HG03432 (cell line): ENCODE data around the gene TMEM117.
"Not testable (repeated sequence)": the region's sequence is repeated elsewhere in the genome, so short reads cannot be mapped to it uniquely, and the experiment has no call there.

Experiments
- ATAC-seq: cut with Tn5 transposase; IDR thresholded peaks from one replicate; pipeline ENCODE4 v1.9.1; 2021; ENCODE audit warnings: mild to moderate bottlenecking, moderate library complexity; ENCODE audit not compliant: unreplicated experiment

Gene TMEM117

GRCh38 chr12:43836475-43836989 lies 651 bp downstream of the TMEM117 start:
- peak; percentile 27 for ATAC-seq

DNA sequence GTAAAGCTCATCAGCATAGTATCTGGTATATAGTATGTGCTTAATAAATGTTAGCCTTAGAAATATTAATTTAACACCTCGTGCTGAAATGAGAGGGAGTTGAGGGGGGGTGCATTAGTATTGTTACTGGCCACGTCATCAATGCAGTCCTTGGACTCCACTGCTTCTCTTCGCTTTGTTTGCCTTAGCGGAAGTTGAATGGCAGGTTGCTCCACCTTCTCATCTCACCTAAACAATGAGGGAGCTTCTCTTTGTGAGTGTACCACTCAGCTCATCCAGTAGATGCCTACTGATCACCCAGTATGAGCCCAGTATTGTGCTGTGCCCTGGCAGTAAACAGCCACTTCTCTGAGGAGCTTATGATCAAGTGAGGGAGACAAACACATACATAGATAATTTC lies 4.5 kb downstream of the TMEM117 start:
- no peak for ATAC-seq

DNA sequence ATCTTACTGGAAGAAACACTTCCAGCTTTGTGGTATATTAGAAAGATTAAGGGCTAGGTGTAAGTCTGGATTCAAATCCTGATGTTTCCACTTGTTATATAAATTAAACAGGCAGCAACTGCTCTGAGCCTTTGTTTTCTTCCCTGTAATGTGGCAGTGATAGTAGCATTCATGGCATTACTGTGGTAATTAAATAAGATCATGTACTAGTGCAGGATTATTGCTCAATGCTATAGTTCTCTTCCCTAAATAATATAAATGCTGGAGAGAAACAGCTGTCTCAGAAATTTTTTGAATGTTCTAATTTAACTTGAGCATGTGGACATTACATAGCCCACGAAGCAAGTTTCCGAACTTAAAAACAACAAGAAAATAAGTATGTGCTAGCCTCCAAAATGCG lies 5.4 kb downstream of the TMEM117 start:
- no peak for ATAC-seq

GRCh38 chr12:43842259-43842658 lies 6.4 kb downstream of the TMEM117 start:
- ATAC-seq: no peak

GRCh38 chr12:43847425-43848225 lies 11.7 kb downstream of the TMEM117 start:
- not testable (repeated sequence) for ATAC-seq

GRCh38 chr12:43848226-43848507 lies 12.3 kb downstream of the TMEM117 start:
- ATAC-seq: no peak

GRCh38 chr12:43848786-43849185 lies 12.9 kb downstream of the TMEM117 start:
- ATAC-seq: no peak

- no peak for ATAC-seq
Measured at GRCh38 chr12:43852744-43853143, 16.9 kb downstream of the TMEM117 start.

GRCh38 chr12:43856972-43857371 lies 21.1 kb downstream of the TMEM117 start:
- no peak for ATAC-seq

GRCh38 chr12:43858096-43858495 lies 22.2 kb downstream of the TMEM117 start:
- no peak for ATAC-seq

GRCh38 chr12:43858991-43859390 lies 23.1 kb downstream of the TMEM117 start:
- ATAC-seq: no peak

GRCh38 chr12:43861015-43861839 lies 25.3 kb downstream of the TMEM117 start:
- ATAC-seq: no peak

GRCh38 chr12:43861840-43862150 lies 25.9 kb downstream of the TMEM117 start:
- no peak for ATAC-seq

DNA sequence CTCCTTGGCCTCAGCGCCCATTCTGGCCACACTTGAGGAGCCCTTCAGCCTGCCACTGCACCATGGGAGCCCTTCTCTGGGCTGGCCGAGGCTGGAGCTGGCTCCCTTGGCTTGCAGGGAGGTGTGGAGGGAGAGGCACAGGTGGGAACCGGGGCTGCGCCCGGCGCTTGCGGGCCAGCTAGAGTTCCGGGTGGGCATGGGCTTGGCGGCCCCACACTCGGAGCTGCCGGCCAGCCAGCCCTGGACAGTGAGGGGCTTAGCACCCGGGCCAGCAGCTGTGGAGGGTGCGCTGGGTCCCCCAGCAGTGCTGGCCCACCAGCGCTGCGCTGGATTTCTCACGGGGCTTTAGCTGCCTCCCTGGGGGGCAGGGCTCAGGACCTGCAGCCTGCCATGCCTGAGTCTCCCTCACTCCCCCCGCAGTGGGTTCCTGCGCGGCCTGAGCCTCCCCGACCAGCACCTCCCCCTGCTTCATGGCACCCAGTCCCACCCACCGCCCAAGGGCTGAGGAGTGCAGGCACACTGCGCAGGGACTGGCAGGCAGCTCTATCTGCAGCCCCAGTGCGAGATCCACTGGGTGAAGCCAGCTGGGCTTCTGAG lies 28.0 kb downstream of the TMEM117 start:
- no peak for ATAC-seq

DNA sequence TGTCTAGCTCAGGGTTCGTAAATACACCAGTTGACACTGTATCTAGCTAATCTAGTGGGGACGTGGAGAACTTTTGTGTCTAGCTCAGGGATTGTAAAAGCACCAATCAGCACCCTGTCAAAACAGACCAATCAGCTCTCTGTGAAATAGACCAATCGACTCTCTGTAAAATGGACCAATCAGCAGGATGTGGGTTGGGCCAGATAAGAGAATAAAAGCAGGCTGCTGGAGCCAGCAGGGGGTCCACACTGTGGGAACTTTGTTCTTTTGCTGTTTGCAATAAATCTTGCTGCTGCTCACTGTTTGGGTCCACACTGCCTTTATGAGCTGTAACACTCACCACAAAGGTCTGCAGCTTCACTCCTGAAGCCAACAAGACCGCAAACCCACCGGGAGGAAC lies 28.7 kb downstream of the TMEM117 start:
- ATAC-seq: not testable (repeated sequence)

- no peak for ATAC-seq
Measured at GRCh38 chr12:43869184-43869583, 33.3 kb downstream of the TMEM117 start.

- ATAC-seq: not testable (repeated sequence)
Measured at GRCh38 chr12:43869765-43870164, 33.9 kb downstream of the TMEM117 start.

GRCh38 chr12:43871258-43871657 lies 35.4 kb downstream of the TMEM117 start:
- ATAC-seq: peak; percentile 60

DNA sequence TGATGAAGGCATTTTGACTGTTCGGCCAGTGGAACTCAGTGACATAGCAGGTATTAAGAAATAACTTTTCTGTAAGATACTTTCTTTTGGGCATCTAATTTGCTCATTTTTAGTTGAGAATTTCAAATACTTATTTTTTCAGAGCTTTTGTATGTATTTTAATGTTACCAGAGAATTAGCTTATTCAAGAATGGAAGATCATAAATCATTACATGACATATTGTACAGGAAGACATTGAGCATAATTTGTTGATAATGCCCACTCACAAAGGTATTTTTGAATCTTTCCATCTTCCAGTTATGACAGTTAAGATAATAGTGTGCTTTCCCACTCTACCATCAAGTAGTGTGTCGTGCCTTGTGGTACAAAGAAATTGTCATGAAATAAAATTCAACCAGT lies 36.5 kb downstream of the TMEM117 start:
- no peak for ATAC-seq

DNA sequence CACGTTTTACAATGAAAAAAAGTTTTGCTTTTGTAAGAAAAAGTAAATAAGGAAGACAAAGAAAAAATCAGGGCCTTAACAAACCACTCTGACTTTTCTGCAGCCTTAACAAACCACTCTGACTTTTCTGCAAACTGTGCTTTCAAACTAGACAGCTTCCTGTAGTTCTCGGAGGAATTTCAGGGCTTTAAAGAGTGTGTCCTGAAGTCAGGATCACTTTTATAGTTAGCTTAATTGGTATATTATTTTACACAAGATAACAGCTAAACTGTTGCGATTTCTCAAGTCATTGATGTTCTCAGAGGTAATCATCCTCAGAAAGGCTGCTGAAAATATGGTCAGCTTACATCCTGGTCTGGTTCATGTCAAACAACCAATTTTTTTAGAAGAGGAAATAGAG lies 42.2 kb downstream of the TMEM117 start:
- ATAC-seq: no peak

DNA sequence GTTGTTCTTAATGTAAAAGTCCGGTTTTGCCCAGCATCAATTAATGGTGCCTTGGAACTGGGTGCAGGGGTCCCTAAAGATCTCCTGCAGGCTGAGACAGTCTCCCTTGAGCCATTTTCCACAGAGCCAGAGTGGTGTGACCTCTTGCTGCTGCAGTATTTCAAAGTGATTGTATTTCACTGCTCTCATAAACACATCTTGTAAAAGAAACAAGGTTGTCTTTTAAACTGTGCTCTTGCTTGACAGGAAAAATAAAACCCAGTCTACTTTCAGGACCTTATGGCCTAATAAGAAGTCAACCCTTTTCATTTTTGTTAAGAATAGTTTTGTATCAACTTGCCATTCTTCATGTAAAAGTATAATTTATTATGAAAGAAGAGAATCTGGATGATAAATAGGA lies 44.7 kb downstream of the TMEM117 start:
- ATAC-seq: no peak
